B cell (primary cell): ENCODE results near the gene SHISAL2A. TPM values are rescaled to one million over a fixed set of nuclear protein-coding genes. Genes with fewer than 3 reads are reported as not detected.
A peak's percentile ranks its signal among the peaks of the same experiment; 100 is the strongest.

Experiments
- ATAC-seq: fragments of 200-7000 bp; cut with Tn5 transposase; one replicate; pipeline ENCODE4 v1.10.0; 2021; ENCODE audit warnings: low read depth, mild to moderate bottlenecking, moderate number of reproducible peaks, moderate library complexity
- CTCF ChIA-PET: fragments of 350-600 bp; sonication (Branson Sonifier 250); formaldehyde crosslinking; loops from one replicate; lab custom pipeline; 2021; ENCODE audit warnings: antibody characterized with exemption, inconsistent platforms; lab: Charles Lee
- POLR2A ChIA-PET: fragments of 350-600 bp; sonication (Branson Sonifier 250); formaldehyde crosslinking; loops from one replicate; lab custom pipeline; 2021; ENCODE audit warnings: antibody characterized with exemption; lab: Charles Lee
- DNase-seq: peaks from one replicate; pipeline ENCODE4 v3.0.0; 2013
- H2AFZ ChIP-seq: 2 replicates; pipeline ENCODE4 v1.6.1; 2012; ENCODE audit warnings: mild to moderate bottlenecking, low read depth, low read length; ENCODE audit not compliant: insufficient read depth, poor library complexity, severe bottlenecking
- H3K27ac ChIP-seq, 2 donors: 1 replicate in 1 of 2; 2 replicates in 1 of 2; pipeline ENCODE4 v1.5.1; 2012 to 2013; ENCODE audit warnings: low read length in 2 of 2, mild to moderate bottlenecking in 2 of 2, moderate library complexity in 1 of 2
- H3K27me3 ChIP-seq, 4 experiments: fragments of 200-600 bp in 1 of 4; sonication (generic) in 1 of 4; replicated peaks in 1 of 4; 1 replicate in 2 of 4; 2 replicates in 2 of 4; pipeline versions ENCODE4 v1.6.1 to v1.7.0; 2013 to 2016; ENCODE audit warnings: low read length in 3 of 4, mild to moderate bottlenecking in 2 of 4, mixed read lengths in 1 of 4, moderate library complexity in 1 of 4; ENCODE audit not compliant: insufficient read depth in 4 of 4, control insufficient read depth in 3 of 4; ENCODE audit errors: control extremely low read depth in 1 of 4
- H3K36me3 ChIP-seq, 2 experiments: replicated peaks in 1 of 2; 1 replicate in 1 of 2; 2 replicates in 1 of 2; pipeline versions ENCODE4 v1.6.1 to v1.7.1; 2013; ENCODE audit warnings: low read length in 1 of 2; ENCODE audit not compliant: insufficient read depth in 2 of 2, control insufficient read depth in 1 of 2; ENCODE audit errors: control extremely low read depth in 1 of 2, extremely low read depth in 1 of 2
- H3K4me1 ChIP-seq, 2 donors: fragments of 200-600 bp in 1 of 2; sonication (generic) in 1 of 2; 1 replicate in 1 of 2; 2 replicates in 1 of 2; pipeline versions ENCODE4 v1.5.1 to v1.6.1; 2013 to 2017; ENCODE audit warnings: low read length in 2 of 2; ENCODE audit not compliant: control insufficient read depth in 2 of 2, insufficient read depth in 2 of 2
- H3K4me2 ChIP-seq: replicated peaks from 2 replicates; pipeline ENCODE3; 2012; ENCODE audit warnings: mild to moderate bottlenecking, low read depth, low read length; ENCODE audit not compliant: poor library complexity, severe bottlenecking
- H3K4me3 ChIP-seq, 5 experiments: fragments of 200-600 bp in 1 of 5; sonication (generic) in 1 of 5; 1 replicate in 3 of 5; 2 replicates in 2 of 5; pipeline versions ENCODE4 v1.5.1 to v1.7.0; 2011 to 2016; ENCODE audit warnings: low read length in 4 of 5, mild to moderate bottlenecking in 4 of 5, low read depth in 2 of 5, control low read depth in 1 of 5, moderate library complexity in 1 of 5; ENCODE audit not compliant: insufficient read depth in 1 of 5; ENCODE audit errors: control extremely low read depth in 1 of 5, extremely low read depth in 1 of 5
- H3K79me2 ChIP-seq: fragments of 200-600 bp; sonication (generic); one replicate; pipeline ENCODE4 v1.6.0; 2016; ENCODE audit warnings: low read length; ENCODE audit not compliant: control insufficient read depth, insufficient read depth
- H3K9ac ChIP-seq: fragments of 200-600 bp; sonication (generic); 2 replicates; pipeline ENCODE4 v1.6.1; 2017; ENCODE audit warnings: mild to moderate bottlenecking, low read length, moderate library complexity
- H3K9me3 ChIP-seq, 3 donors: one replicate each; pipeline versions ENCODE4 v1.6.1 to v1.7.1; 2013; ENCODE audit warnings: low read length in 2 of 3; ENCODE audit not compliant: control insufficient read depth in 2 of 3, insufficient read depth in 1 of 3; ENCODE audit errors: control extremely low read depth in 1 of 3
- H4K20me1 ChIP-seq: 2 replicates; pipeline ENCODE4 v1.6.0; 2012; ENCODE audit warnings: mild to moderate bottlenecking, low read length; ENCODE audit not compliant: insufficient read depth, control insufficient read depth, poor library complexity, severe bottlenecking
- H3K27ac Mint-ChIP-seq: one replicate; pipeline ENCODE4 v1.8.0; 2021; ENCODE audit warnings: mixed read lengths
- H3K27me3 Mint-ChIP-seq: one replicate; pipeline ENCODE4 v1.8.0; 2021; ENCODE audit warnings: mixed read lengths
- H3K4me1 Mint-ChIP-seq: one replicate; pipeline ENCODE4 v1.8.0; 2021; ENCODE audit warnings: mixed read lengths
- H3K4me3 Mint-ChIP-seq: one replicate; pipeline ENCODE4 v1.8.0; 2021; ENCODE audit warnings: mixed read lengths
- H3K9me3 Mint-ChIP-seq: one replicate; pipeline ENCODE4 v1.8.0; 2022; ENCODE audit warnings: mixed read lengths; ENCODE audit not compliant: insufficient read depth
- CTCF ChIP-seq: fragments of 200-600 bp; IDR thresholded peaks from one replicate; pipeline ENCODE4 v1.8.0; 2022; ENCODE audit warnings: antibody characterized with exemption, mild to moderate bottlenecking
- EZH2 ChIP-seq: IDR thresholded peaks from 2 replicates; pipeline ENCODE4 v1.6.1; 2012; ENCODE audit warnings: borderline replicate concordance, low read depth, mild to moderate bottlenecking, moderate library complexity, low read length; ENCODE audit not compliant: insufficient read depth, poor library complexity, severe bottlenecking
- WGBS: methylation state at CpG from one replicate; pipeline ENCODE4 v1.1.5; 2013; ENCODE audit warnings: missing lambda C conversion rate; ENCODE audit not compliant: insufficient coverage; 5-methylcytosine and 5-hydroxymethylcytosine counted together
- intact Hi-C: fragments of 100-400 bp; cut with micrococcal nuclease; formaldehyde crosslinking; loops from one replicate; pipeline ENCODE4 v1.10.0; 2022
- polyA plus RNA-seq: library from polyadenylated mRNA; depleted of rRNA; stranded (reverse); fragments of >200 nt; gene quantifications from 2 replicates; pipeline ENCODE4 v1.2.3, GENCODE V29; 2012
- total RNA-seq, 2 donors: library from RNA; stranded (reverse); fragments of 120-200 nt in 1 of 2; gene quantifications; 1 replicate in 1 of 2; 2 replicates in 1 of 2; pipeline versions ENCODE4 v1.2.3 to v1.2.4, GENCODE V29; 2013 to 2022

Gene SHISAL2A
- total and polyA plus RNA-seq, 2 donors (not counting 1 experiment from before 2014, with no cell fraction given): 63.3 to 91.0 TPM

DNA sequence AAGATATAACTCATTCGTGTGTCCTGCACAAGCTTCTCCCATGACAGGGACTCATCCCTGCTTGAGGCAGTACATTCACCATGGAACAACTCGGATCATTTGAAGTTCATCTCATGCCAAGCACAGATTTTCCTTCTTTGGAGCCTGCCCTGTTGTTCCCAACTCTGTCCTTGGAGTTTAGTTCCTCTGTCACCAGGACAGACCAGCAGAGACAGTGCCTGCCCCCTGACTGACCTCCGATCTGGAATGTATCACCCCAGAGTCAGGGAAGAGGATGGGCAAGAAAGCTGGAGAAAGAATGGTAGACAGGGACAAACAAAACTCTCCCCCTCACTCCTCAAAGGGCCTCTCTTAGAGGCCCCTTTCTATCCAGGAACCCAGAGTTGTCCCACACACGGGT lies 5.0 kb downstream of the SHISAL2A start:
- 65% methylated on average over 2 of the region's 4 CpGs for WGBS
- Histone ChIP-seq H3K36me3 (peaks cover 0 to 9% of the 10 kb centered on the region in 2 experiments), H3K27me3 (no peaks in the 10 kb centered on the region), H3K9me3 (peaks cover 0 to 5% (median 0%) of the 10 kb centered on the region in 3 donors), H3K27ac (peak overlapping the region; percentile 86 to 99), H3K4me1 (peaks cover 79 to 86% of the 10 kb centered on the region in 2 donors), H3K9ac (peak overlapping the region; percentile 47), H3K79me2 (peaks cover 79% of the 10 kb centered on the region), H4K20me1 (no peaks in the 10 kb centered on the region), H3K4me2 (peak overlapping the region; percentile 75), H3K4me3 (peak overlapping the region in 2 of 5 experiments; percentile 30 to 45), H2AFZ (no peak overlapping the region)
- DNase-seq (no peak), ATAC-seq (no peak)
- intact Hi-C loops: loop anchor here (1.0 to 5.0 kb wide), 7 partner anchors 21 to 272 kb away; partner anchors contain the start of genes CC2D1B, GPX7, ORC1 and PRPF38A
- POLR2A ChIA-PET: interaction anchor here (0.6 to 3.7 kb wide), 5 partner anchors 19 to 95 kb away, joined by 3 to 27 read pairs (median 5); partner anchors contain the start of gene TUT4
- CTCF ChIA-PET: interaction anchor here (0.5 to 7.3 kb wide), 5 partner anchors 9 to 85 kb away, joined by 3 to 42 read pairs (median 4); partner anchors contain the start of gene TUT4
- H3K4me3 Mint-ChIP-seq: peak overlapping the region; percentile 91
- no peaks in the 10 kb centered on the region for H3K27me3 Mint-ChIP-seq
- H3K9me3 Mint-ChIP-seq: peaks cover 5% of the 10 kb centered on the region
- TF ChIP-seq EZH2: no peak
- no peak for TF ChIP-seq CTCF
- H3K27ac Mint-ChIP-seq: peak overlapping the region; percentile 100
- peaks cover 83% of the 10 kb centered on the region for H3K4me1 Mint-ChIP-seq

DNA sequence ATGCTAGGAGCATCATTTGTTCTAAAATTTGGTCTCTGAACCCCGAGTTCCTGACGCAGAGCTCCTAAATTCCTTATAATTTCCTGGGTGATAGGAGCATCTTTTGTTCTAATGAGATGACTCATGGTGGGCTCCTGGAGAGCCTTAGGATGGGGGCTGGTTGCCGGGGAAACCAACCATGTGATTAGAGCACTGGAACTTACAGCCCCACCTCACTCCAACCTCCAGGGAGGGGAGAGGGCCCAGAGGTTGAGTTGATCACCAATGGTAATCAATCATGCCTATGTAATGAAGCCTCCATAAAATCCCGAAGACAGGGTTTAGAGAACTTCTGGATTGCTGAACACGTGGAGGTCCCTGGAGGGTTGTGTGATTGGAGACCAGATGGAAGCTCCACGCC lies 7.7 kb downstream of the SHISAL2A start:
- Mint-ChIP-seq H3K4me3 (peak overlapping the region; percentile 69), H3K9me3 (peaks cover 5% of the 10 kb centered on the region), H3K27me3 (no peaks in the 10 kb centered on the region), H3K27ac (peak overlapping the region; percentile 96), H3K4me1 (peaks cover 68% of the 10 kb centered on the region)
- H3K9ac ChIP-seq: peak overlapping the region; percentile 19
- H3K27me3 ChIP-seq: no peaks in the 10 kb centered on the region
- H3K4me1 ChIP-seq: peaks cover 58 to 66% of the 10 kb centered on the region in 2 donors
- H4K20me1 ChIP-seq: no peaks in the 10 kb centered on the region
- 80% methylated on average over 1 of the region's 6 CpGs for WGBS
- no peak for TF ChIP-seq EZH2
- TF ChIP-seq CTCF: no peak
- H3K79me2 ChIP-seq: peaks cover 73% of the 10 kb centered on the region
- H2AFZ ChIP-seq: no peak overlapping the region
- H3K9me3 ChIP-seq: peaks cover 0 to 5% (median 0%) of the 10 kb centered on the region in 3 donors
- H3K4me2 ChIP-seq: peak overlapping the region; percentile 44
- H3K4me3 ChIP-seq: peak overlapping the region in 1 of 5 experiments; percentile 14
- ChIA-PET POLR2A (interaction anchor here (1.1 to 1.7 kb wide), 4 partner anchors 8 to 88 kb away, joined by 3 to 17 read pairs (median 8); partner anchors contain the start of genes SHISAL2A and TUT4), CTCF (interaction anchor here (0.7 to 3.2 kb wide), 5 partner anchors 8 to 46 kb away, joined by 3 to 16 read pairs (median 4); no protein-coding TSS in a partner anchor)
- DNase-seq: no peak
- intact Hi-C loops: no loop called here
- no peak for ATAC-seq
- peaks cover 1 to 25% of the 10 kb centered on the region in 2 experiments for H3K36me3 ChIP-seq
- H3K27ac ChIP-seq: peak overlapping the region; percentile 61 to 89
